MCF 10A (cell line): Measurements from ENCODE around the gene TMEM123. TPM values are rescaled to one million over a fixed set of nuclear protein-coding genes. Genes with fewer than 3 reads are reported as not detected.

Experiments
- BruUV-seq: library from RNA; stranded (reverse); fragments of 400-500 nt; replicated peaks from 2 replicates; lab custom pipeline; 2021; lab: Mats Ljungman, UMichigan
- CTCF ChIA-PET: fragments of 300-600 bp; sonication (Branson Sonifier 250); formaldehyde crosslinking; extraction: SDS; loops from one replicate; lab custom pipeline; 2021; ENCODE audit warnings: antibody characterized with exemption, inconsistent platforms; lab: Yijun Ruan, JAX
- POLR2A ChIA-PET: fragments of 300-600, 350-650 bp; sonication (Branson Sonifier 250); formaldehyde crosslinking; extraction: SDS; loops from one replicate; lab custom pipeline; 2020; ENCODE audit warnings: antibody characterized with exemption, inconsistent platforms; lab: Yijun Ruan, JAX
- DNase-seq: peaks from one replicate; pipeline ENCODE4 v3.0.0-alpha.2; 2018; ENCODE audit not compliant: unreplicated experiment
- H3K27ac Mint-ChIP-seq: one replicate; pipeline ENCODE4 v1.8.0; 2022; ENCODE audit warnings: mild to moderate bottlenecking, low read depth, mixed read lengths; ENCODE audit not compliant: unreplicated experiment
- H3K27me3 Mint-ChIP-seq: one replicate; pipeline ENCODE4 v1.8.0; 2022; ENCODE audit warnings: mixed read lengths; ENCODE audit not compliant: insufficient read depth, unreplicated experiment
- H3K36me3 Mint-ChIP-seq: one replicate; pipeline ENCODE4 v1.8.0; 2022; ENCODE audit warnings: mild to moderate bottlenecking, moderate library complexity, mixed read lengths; ENCODE audit not compliant: insufficient read depth, unreplicated experiment
- H3K4me1 Mint-ChIP-seq: one replicate; pipeline ENCODE4 v1.8.0; 2022; ENCODE audit warnings: mixed read lengths; ENCODE audit not compliant: insufficient read depth, unreplicated experiment
- H3K4me3 Mint-ChIP-seq: one replicate; pipeline ENCODE4 v1.8.0; 2022; ENCODE audit warnings: mild to moderate bottlenecking, moderate library complexity, mixed read lengths; ENCODE audit not compliant: unreplicated experiment
- H3K9me3 Mint-ChIP-seq: one replicate; pipeline ENCODE4 v1.8.0; 2022; ENCODE audit warnings: mixed read lengths; ENCODE audit not compliant: unreplicated experiment
- intact Hi-C: fragments of 100-400 bp; cut with micrococcal nuclease; formaldehyde crosslinking; loops from 2 replicates; pipeline ENCODE4 v1.14.1; 2022
- total RNA-seq: library from RNA; stranded (reverse); gene quantifications from 2 replicates; pipeline ENCODE4 v1.2.3, GENCODE V29; 2022
- TF ChIP-seq, protein P1 (sequence below): fragments of 200-600 bp; IDR thresholded peaks from one replicate; pipeline ENCODE4 v1.8.0; 2022; ENCODE audit warnings: antibody characterized with exemption, mild to moderate bottlenecking; ENCODE audit not compliant: unreplicated experiment

TMEM123 gene
- total RNA-seq, 1 experiment from 2014 or later = 134 TPM

GRCh38 chr11:102459393-102459792 is 6.8 kb upstream of the TMEM123 start:
- BruUV-seq = no TSS peak
- peaks cover 31% of the 10 kb centered on the region for H3K4me1 Mint-ChIP-seq
- CTCF ChIA-PET = interaction anchor here (1.3 kb wide), 1 partner anchor 37 kb away, joined by 3 read pairs; no protein-coding TSS in a partner anchor
- DNase-seq = no peak
- no peaks in the 10 kb centered on the region for H3K36me3 Mint-ChIP-seq
- no peak overlapping the region for H3K4me3 Mint-ChIP-seq
- TF ChIP-seq, protein P1, sequence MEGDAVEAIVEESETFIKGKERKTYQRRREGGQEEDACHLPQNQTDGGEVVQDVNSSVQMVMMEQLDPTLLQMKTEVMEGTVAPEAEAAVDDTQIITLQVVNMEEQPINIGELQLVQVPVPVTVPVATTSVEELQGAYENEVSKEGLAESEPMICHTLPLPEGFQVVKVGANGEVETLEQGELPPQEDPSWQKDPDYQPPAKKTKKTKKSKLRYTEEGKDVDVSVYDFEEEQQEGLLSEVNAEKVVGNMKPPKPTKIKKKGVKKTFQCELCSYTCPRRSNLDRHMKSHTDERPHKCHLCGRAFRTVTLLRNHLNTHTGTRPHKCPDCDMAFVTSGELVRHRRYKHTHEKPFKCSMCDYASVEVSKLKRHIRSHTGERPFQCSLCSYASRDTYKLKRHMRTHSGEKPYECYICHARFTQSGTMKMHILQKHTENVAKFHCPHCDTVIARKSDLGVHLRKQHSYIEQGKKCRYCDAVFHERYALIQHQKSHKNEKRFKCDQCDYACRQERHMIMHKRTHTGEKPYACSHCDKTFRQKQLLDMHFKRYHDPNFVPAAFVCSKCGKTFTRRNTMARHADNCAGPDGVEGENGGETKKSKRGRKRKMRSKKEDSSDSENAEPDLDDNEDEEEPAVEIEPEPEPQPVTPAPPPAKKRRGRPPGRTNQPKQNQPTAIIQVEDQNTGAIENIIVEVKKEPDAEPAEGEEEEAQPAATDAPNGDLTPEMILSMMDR = no peak
- H3K27ac Mint-ChIP-seq = no peak overlapping the region
- POLR2A ChIA-PET = interaction anchor here (0.9 to 1.3 kb wide), 2 partner anchors 8 to 37 kb away, joined by 4 to 6 read pairs; no protein-coding TSS in a partner anchor
- intact Hi-C loops = no loop called here
- H3K9me3 Mint-ChIP-seq = no peaks in the 10 kb centered on the region
- H3K27me3 Mint-ChIP-seq = no peaks in the 10 kb centered on the region

- peak overlapping the region; percentile 75 for H3K27ac Mint-ChIP-seq
- H3K9me3 Mint-ChIP-seq = no peaks in the 10 kb centered on the region
- peak; percentile 56 for DNase-seq
- no TSS peak for BruUV-seq
- POLR2A ChIA-PET = interaction anchor here (1.3 kb wide), 3 partner anchors 9 to 109 kb away, joined by 3 to 6 read pairs (median 5); no protein-coding TSS in a partner anchor
- no peaks in the 10 kb centered on the region for H3K27me3 Mint-ChIP-seq
- TF ChIP-seq, protein P1 = no peak
- H3K4me3 Mint-ChIP-seq = no peak overlapping the region
- H3K36me3 Mint-ChIP-seq = no peaks in the 10 kb centered on the region
- peaks cover 31% of the 10 kb centered on the region for H3K4me1 Mint-ChIP-seq
- CTCF ChIA-PET = interaction anchor here (1.3 kb wide), 1 partner anchor 38 kb away, joined by 3 read pairs; no protein-coding TSS in a partner anchor
- intact Hi-C loops = no loop called here
These were observed 6.0 kb upstream of the TMEM123 start for GRCh38 chr11:102458548-102458947.

- Mint-ChIP-seq H3K4me1 (peaks cover 37% of the 10 kb centered on the region), H3K36me3 (peaks cover 3% of the 10 kb centered on the region), H3K4me3 (no peak overlapping the region), H3K9me3 (no peaks in the 10 kb centered on the region), H3K27me3 (no peaks in the 10 kb centered on the region), H3K27ac (no peak overlapping the region)
- ChIA-PET CTCF (interaction anchor here (0.5 to 1.0 kb wide), 2 partner anchors 12 to 143 kb away, joined by 4 read pairs; no protein-coding TSS in a partner anchor), POLR2A (interaction anchor here (1.0 to 1.3 kb wide), 3 partner anchors 23 to 109 kb away, joined by 3 to 5 read pairs (median 3); no protein-coding TSS in a partner anchor)
- intact Hi-C loops = no loop called here
- no TSS peak for BruUV-seq
- peak; percentile 42 for DNase-seq
- TF ChIP-seq, protein P1 = no peak
These were observed 5.3 kb upstream of the TMEM123 start for GRCh38 chr11:102457865-102458264.

DNA sequence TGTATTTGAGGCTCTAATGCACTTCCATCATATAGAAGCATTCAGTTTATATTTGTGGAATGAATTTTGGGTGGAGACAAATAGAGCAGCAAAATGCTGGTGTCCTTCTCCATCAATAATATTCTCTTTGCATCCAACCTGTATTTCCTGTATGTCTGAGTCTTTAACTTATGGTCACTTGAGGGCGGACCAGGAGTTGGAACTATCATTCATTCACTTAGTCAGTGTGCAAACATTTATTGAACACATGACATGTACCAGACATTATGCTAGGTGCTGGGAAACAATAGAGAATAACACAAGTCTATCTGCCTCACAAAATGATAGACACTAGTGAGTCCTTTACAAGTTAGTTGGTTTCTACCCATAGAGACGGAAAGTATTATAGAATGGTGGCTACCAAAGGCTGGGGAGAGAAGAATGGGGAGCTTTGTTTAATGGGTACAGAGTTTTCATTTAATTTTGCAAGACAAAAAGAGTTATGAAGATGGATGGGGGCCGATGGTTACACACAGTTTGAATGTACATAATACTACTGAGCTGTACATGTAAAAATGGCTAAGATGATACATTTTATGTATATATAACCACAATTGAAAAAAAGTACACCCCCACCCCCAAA is 4.6 kb upstream of the TMEM123 start:
- POLR2A ChIA-PET = interaction anchor here (1.0 to 1.3 kb wide), 5 partner anchors 9 to 108 kb away, joined by 3 to 5 read pairs (median 5); no protein-coding TSS in a partner anchor
- no TSS peak for BruUV-seq
- H3K27ac Mint-ChIP-seq = no peak overlapping the region
- H3K27me3 Mint-ChIP-seq = no peaks in the 10 kb centered on the region
- H3K9me3 Mint-ChIP-seq = no peaks in the 10 kb centered on the region
- DNase-seq = no peak
- peaks cover 6% of the 10 kb centered on the region for H3K36me3 Mint-ChIP-seq
- peaks cover 37% of the 10 kb centered on the region for H3K4me1 Mint-ChIP-seq
- CTCF ChIA-PET = interaction anchor here (0.5 to 1.6 kb wide), 7 partner anchors 11 to 144 kb away, joined by 3 to 9 read pairs (median 4); no protein-coding TSS in a partner anchor
- H3K4me3 Mint-ChIP-seq = no peak overlapping the region
- TF ChIP-seq, protein P1 = no peak
- intact Hi-C loops = no loop called here
